ENCODE data around the gene MSLN. TPM values are rescaled to one million over a fixed set of nuclear protein-coding genes. Genes with fewer than 3 reads are reported as not detected.

The MSLN gene
- total and polyA plus RNA-seq, 9 of the 15 experiments (the other 6 are each of a cell fraction or from before 2014, with no cell fraction given) = not detected

DNA sequence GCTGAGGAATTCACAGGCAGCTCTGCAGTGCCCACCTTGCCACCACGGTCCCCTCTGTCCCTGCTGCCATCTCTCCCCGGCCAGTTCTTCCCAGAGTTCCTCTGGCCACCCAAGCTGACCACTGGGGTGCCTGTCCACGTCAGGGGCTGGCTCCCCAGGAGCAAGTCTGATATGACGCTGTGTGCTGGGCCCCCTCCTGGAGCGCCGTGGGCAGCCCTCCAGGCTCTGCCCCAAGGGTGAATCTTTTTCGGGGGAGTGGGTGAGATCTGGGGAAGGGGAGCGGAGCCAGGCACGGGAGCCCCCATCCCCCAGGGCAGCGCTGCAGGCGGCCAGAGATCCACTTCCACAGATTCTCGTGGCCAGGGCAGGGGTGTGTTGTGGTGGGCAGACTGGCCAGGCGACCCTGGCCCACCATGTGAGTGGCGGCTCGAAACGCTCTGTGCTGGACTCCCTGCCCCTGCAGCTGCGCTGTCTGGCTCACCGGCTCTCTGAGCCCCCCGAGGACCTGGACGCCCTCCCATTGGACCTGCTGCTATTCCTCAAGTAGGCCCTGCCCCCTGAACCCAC is 3.7 kb downstream of the MSLN start:
- Histone ChIP-seq H3K36me3 (ENCODE audit: control insufficient read depth, insufficient read depth, low read length) (no peaks in the 10 kb centered on the region), H3K4me1 (replicated peaks in 1 of 2; ENCODE audit: control insufficient read depth in 2 of 2, insufficient read depth in 2 of 2, low read length in 2 of 2) (peaks cover 0 to 84% of the 10 kb centered on the region in 2 experiments; a peak in 2 of 5 replicates), H3K9me1 (ENCODE audit: control insufficient read depth, insufficient read depth, low read length) (no peaks in the 10 kb centered on the region), H3K4me3 (no peak overlapping the region), H3K4me2 (ENCODE audit: insufficient read depth, low read length) (no peak overlapping the region), H3K79me2 (ENCODE audit: control insufficient read depth, insufficient read depth, low read length) (no peaks in the 10 kb centered on the region), H2AFZ (ENCODE audit: low read depth, low read length) (no peak overlapping the region), H4K20me1 (replicated peaks; ENCODE audit: control insufficient read depth, insufficient read depth, low read length) (0 out of 2 replicates have a peak, but pooled peaks cover 3% of the 10 kb centered on the region), H3K27ac (ENCODE audit: extremely low read depth, low read depth, low read length) (no peak overlapping the region), H3K27me3 (ENCODE audit: control insufficient read depth in 2 of 2, insufficient read depth in 2 of 2, low read length in 2 of 2) (peaks cover 0 to 6% of the 10 kb centered on the region in 2 experiments; a peak in 1 of 5 replicates), H3K9me3 (replicated peaks; ENCODE audit: control insufficient read depth, insufficient read depth, low read depth, low read length) (no peaks in the 10 kb centered on the region), H3K9ac (ENCODE audit: insufficient read depth in 1 of 2, low read depth in 2 of 2, low read length in 2 of 2) (no peak overlapping the region)
- BruUV-seq (replicated peaks) = no TSS peak
- ChIA-PET CTCF (ENCODE audit: low intra/inter-chr PET ratio) (no interaction called here), POLR2A (no interaction called here)
- in situ Hi-C loops (cut with MboI) (no loop called here), intact Hi-C loops (cut with micrococcal nuclease) (no loop called here)
- ATAC-seq (no peak), FAIRE-seq (no peak), DNase-seq (ENCODE audit: extremely low read depth in 1 of 4, low spot score in 3 of 4) (no peak)
- 19% methylated on average over 13 of the region's 20 CpGs for WGBS (ENCODE audit: insufficient coverage, low coverage, missing lambda C conversion rate)
- TF ChIP-seq, protein P1, sequence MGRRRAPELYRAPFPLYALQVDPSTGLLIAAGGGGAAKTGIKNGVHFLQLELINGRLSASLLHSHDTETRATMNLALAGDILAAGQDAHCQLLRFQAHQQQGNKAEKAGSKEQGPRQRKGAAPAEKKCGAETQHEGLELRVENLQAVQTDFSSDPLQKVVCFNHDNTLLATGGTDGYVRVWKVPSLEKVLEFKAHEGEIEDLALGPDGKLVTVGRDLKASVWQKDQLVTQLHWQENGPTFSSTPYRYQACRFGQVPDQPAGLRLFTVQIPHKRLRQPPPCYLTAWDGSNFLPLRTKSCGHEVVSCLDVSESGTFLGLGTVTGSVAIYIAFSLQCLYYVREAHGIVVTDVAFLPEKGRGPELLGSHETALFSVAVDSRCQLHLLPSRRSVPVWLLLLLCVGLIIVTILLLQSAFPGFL (CRISPR knock-in tag; IDR thresholded peaks at IDR 0.05) = no peak
- TF ChIP-seq PHTF2 (CRISPR knock-in tag; IDR thresholded peaks at IDR 0.05) (no peak), POLR2B (IDR thresholded peaks at IDR 0.05; ENCODE audit: low read depth, partially characterized antibody) (no peak), LCOR (CRISPR knock-in tag; IDR thresholded peaks at IDR 0.05) (no peak), FOXK1 (CRISPR knock-in tag; IDR thresholded peaks at IDR 0.05; ENCODE audit: borderline replicate concordance) (no peak), TARDBP (IDR thresholded peaks at IDR 0.05) (no peak), ILK (tag; IDR thresholded peaks at IDR 0.05; ENCODE audit: borderline replicate concordance, low read depth) (no peak)
- TF ChIP-seq, protein P2, sequence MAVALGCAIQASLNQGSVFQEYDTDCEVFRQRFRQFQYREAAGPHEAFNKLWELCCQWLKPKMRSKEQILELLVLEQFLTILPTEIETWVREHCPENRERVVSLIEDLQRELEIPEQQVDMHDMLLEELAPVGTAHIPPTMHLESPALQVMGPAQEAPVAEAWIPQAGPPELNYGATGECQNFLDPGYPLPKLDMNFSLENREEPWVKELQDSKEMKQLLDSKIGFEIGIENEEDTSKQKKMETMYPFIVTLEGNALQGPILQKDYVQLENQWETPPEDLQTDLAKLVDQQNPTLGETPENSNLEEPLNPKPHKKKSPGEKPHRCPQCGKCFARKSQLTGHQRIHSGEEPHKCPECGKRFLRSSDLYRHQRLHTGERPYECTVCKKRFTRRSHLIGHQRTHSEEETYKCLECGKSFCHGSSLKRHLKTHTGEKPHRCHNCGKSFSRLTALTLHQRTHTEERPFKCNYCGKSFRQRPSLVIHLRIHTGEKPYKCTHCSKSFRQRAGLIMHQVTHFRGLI (CRISPR knock-in tag; IDR thresholded peaks at IDR 0.05) = no peak
- TF ChIP-seq, protein P3, sequence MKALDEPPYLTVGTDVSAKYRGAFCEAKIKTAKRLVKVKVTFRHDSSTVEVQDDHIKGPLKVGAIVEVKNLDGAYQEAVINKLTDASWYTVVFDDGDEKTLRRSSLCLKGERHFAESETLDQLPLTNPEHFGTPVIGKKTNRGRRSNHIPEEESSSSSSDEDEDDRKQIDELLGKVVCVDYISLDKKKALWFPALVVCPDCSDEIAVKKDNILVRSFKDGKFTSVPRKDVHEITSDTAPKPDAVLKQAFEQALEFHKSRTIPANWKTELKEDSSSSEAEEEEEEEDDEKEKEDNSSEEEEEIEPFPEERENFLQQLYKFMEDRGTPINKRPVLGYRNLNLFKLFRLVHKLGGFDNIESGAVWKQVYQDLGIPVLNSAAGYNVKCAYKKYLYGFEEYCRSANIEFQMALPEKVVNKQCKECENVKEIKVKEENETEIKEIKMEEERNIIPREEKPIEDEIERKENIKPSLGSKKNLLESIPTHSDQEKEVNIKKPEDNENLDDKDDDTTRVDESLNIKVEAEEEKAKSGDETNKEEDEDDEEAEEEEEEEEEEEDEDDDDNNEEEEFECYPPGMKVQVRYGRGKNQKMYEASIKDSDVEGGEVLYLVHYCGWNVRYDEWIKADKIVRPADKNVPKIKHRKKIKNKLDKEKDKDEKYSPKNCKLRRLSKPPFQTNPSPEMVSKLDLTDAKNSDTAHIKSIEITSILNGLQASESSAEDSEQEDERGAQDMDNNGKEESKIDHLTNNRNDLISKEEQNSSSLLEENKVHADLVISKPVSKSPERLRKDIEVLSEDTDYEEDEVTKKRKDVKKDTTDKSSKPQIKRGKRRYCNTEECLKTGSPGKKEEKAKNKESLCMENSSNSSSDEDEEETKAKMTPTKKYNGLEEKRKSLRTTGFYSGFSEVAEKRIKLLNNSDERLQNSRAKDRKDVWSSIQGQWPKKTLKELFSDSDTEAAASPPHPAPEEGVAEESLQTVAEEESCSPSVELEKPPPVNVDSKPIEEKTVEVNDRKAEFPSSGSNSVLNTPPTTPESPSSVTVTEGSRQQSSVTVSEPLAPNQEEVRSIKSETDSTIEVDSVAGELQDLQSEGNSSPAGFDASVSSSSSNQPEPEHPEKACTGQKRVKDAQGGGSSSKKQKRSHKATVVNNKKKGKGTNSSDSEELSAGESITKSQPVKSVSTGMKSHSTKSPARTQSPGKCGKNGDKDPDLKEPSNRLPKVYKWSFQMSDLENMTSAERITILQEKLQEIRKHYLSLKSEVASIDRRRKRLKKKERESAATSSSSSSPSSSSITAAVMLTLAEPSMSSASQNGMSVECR (CRISPR knock-in tag; IDR thresholded peaks at IDR 0.05) = no peak
